Common myeloid progenitor, CD34-positive (primary cell): ENCODE results near the gene CAMKK1.

ENCODE experiments used
- CTCF ChIA-PET: fragments of 350-600 bp; sonication (Branson Sonifier 250); formaldehyde crosslinking; loops from one replicate; lab custom pipeline; 2021; ENCODE audit warnings: antibody characterized with exemption; lab: Charles Lee
- POLR2A ChIA-PET: fragments of 350-600 bp; sonication (Branson Sonifier 250); formaldehyde crosslinking; loops from one replicate; lab custom pipeline; 2021; ENCODE audit warnings: antibody characterized with exemption; lab: Charles Lee
- DNase-seq, 3 donors: peaks; one replicate each; pipeline versions ENCODE4 v3.0.0 to v3.0.0-alpha.2; 2013
- H3K27ac ChIP-seq, 2 experiments: 1 replicate in 1 of 2; 2 replicates in 1 of 2; pipeline ENCODE4 v1.7.0; 2013; ENCODE audit warnings: inconsistent platforms in 2 of 2, low read length in 2 of 2, mild to moderate bottlenecking in 2 of 2, low read depth in 1 of 2, moderate library complexity in 1 of 2; ENCODE audit not compliant: severe bottlenecking in 2 of 2, insufficient read depth in 1 of 2, poor library complexity in 1 of 2
- H3K27me3 ChIP-seq, 5 experiments: replicated peaks in 2 of 5; 1 replicate in 3 of 5; 2 replicates in 2 of 5; pipeline versions ENCODE4 v1.6.1 to v1.7.0; 2013; ENCODE audit warnings: low read length in 4 of 5, mild to moderate bottlenecking in 2 of 5, moderate library complexity in 2 of 5, inconsistent platforms in 1 of 5; ENCODE audit not compliant: insufficient read depth in 5 of 5, control insufficient read depth in 4 of 5
- H3K36me3 ChIP-seq, 4 experiments: 1 replicate in 2 of 4; 2 replicates in 2 of 4; pipeline versions ENCODE4 v1.6.1 to v1.7.0; 2013; ENCODE audit warnings: low read length in 3 of 4, control low read depth in 1 of 4, mild to moderate bottlenecking in 1 of 4; ENCODE audit not compliant: control insufficient read depth in 4 of 4, insufficient read depth in 4 of 4
- H3K4me1 ChIP-seq, 4 experiments: 1 replicate in 3 of 4; 2 replicates in 1 of 4; pipeline versions ENCODE4 v1.6.1 to v1.7.1; 2013; ENCODE audit warnings: low read length in 3 of 4, mild to moderate bottlenecking in 3 of 4, control low read depth in 1 of 4, inconsistent platforms in 1 of 4, moderate library complexity in 1 of 4; ENCODE audit not compliant: control insufficient read depth in 4 of 4, insufficient read depth in 4 of 4; ENCODE audit errors: control extremely low read depth in 1 of 4
- H3K4me3 ChIP-seq, 7 experiments: 1 replicate in 4 of 7; 2 replicates in 3 of 7; pipeline versions ENCODE4 v1.5.1 to v1.7.0; 2013; ENCODE audit warnings: mild to moderate bottlenecking in 7 of 7, low read length in 6 of 7, moderate library complexity in 6 of 7, inconsistent platforms in 2 of 7, low read depth in 2 of 7, control low read depth in 1 of 7; ENCODE audit not compliant: insufficient read depth in 4 of 7, control insufficient read depth in 1 of 7; ENCODE audit errors: extremely low read depth in 1 of 7
- H3K9me3 ChIP-seq, 5 experiments: 1 replicate in 4 of 5; 2 replicates in 1 of 5; pipeline versions ENCODE4 v1.6.1 to v1.7.1; 2013; ENCODE audit warnings: low read length in 4 of 5, mild to moderate bottlenecking in 2 of 5, inconsistent platforms in 1 of 5, low read depth in 1 of 5, moderate library complexity in 1 of 5; ENCODE audit not compliant: control insufficient read depth in 4 of 5, insufficient read depth in 2 of 5; ENCODE audit errors: control extremely low read depth in 1 of 5
- WGBS: methylation state at CpG from one replicate; pipeline ENCODE4 v1.1.5; 2013; ENCODE audit not compliant: insufficient coverage; 5-methylcytosine and 5-hydroxymethylcytosine counted together

The CAMKK1 gene

DNA sequence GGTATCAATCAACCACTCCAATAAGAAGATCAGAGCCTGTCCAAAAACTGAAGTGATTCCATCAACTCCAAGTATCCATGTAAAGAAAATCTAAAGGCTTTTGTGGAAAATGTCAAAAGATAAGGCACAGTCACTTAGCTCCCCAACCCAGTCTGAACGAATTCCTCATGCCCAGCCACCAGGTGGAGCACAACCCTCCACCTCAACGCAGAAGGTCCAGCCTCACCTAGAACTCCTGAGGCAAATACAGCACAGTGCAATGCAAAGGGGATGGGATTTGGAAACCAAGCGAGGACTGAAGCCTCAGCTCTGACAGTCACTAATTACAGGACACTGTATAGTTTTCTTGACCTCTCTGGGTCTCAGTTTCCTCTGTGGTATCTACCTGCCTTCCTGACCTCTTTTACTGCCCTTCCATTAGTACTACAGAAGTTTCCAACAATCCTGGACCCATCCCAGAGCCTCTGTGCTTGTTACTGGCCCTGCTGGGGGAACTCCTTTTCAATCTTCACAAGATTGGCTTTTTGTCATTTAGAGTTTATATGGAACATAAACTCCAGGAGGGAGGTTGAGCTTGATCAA, 48.8 kb downstream of the CAMKK1 start:
- H3K27me3 ChIP-seq, result no peaks in the 10 kb centered on the region
- no peaks in the 10 kb centered on the region for H3K9me3 ChIP-seq

DNA sequence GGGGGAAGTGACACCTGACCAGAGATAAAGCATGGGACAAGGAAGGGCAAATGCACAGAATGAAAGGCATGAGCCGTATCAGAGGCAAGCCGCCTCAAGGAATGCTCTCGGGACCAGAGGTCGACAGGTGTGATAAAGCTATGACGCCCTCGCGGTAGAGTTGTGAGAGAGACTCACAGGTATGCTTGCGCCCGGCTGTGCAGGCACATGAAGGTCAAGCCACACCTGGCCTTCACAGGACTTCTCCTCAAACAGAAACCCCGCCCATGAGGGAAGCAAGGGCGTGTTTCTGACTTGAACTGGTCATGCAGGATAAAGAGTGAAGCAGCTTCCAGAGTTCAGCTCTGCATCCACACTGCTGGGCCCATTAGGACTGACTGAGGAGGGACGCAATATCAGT, 54.6 kb downstream of the CAMKK1 start:
- H3K4me1 ChIP-seq, result no peaks in the 10 kb centered on the region
- H3K9me3 ChIP-seq, result no peaks in the 10 kb centered on the region
- H3K36me3 ChIP-seq, result peaks cover 19 to 70% (median 54%) of the 10 kb centered on the region in 4 experiments
- H3K27ac ChIP-seq, result peak overlapping the region in 1 of 2 experiments; percentile 11
- no peaks in the 10 kb centered on the region for H3K27me3 ChIP-seq
- no peak overlapping the region for H3K4me3 ChIP-seq
- ChIA-PET CTCF (interaction anchor here (1.4 to 4.2 kb wide), 6 partner anchors 8 to 103 kb away, joined by 3 to 23 read pairs (median 6); partner anchors contain the start of gene NCBP3), POLR2A (interaction anchor here (0.6 kb wide), 1 partner anchor 17 kb away, joined by 14 read pairs; no protein-coding TSS in a partner anchor)
- 100% methylated on average over 11 of the region's 12 CpGs for WGBS
- DNase-seq, result no peak

More for the DNA sequence above, 48.8 kb downstream of the CAMKK1 start:
- H3K27ac ChIP-seq, result no peak overlapping the region
- ChIA-PET CTCF (interaction anchor here (0.7 to 4.4 kb wide), 16 partner anchors 11 to 233 kb away, joined by 3 to 37 read pairs (median 4); no protein-coding TSS in a partner anchor), POLR2A (no interaction called here)
- WGBS, result 35% methylated on average over 2 of the region's 3 CpGs
- DNase-seq, result peak; percentile 68 to 78 (median 72)
- no peak overlapping the region for H3K4me3 ChIP-seq
- peaks cover 5 to 33% (median 29%) of the 10 kb centered on the region in 4 experiments for H3K36me3 ChIP-seq
- peaks cover 3 to 22% (median 19%) of the 10 kb centered on the region in 4 experiments for H3K4me1 ChIP-seq

DNA sequence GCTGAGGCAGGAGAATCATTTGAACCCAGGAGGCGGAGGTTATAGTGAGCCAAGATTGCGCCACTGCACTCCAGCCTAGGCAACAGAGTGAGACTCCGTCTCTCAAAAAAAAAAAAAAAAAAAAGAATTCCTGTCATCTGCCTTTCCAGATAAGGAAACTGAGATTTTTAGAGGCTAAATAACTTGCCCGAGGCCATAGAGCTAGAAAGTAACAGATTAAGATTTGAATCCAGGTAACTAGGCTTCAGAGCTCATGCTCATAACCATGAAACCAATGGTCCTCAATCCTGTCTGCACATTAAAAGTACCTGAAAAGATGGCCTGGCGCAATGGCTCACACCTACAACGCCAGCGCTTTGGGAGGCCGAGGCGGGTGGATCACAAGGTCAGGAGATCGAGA, 56.3 kb downstream of the CAMKK1 start:
- no peak overlapping the region for H3K4me3 ChIP-seq
- ChIA-PET CTCF (interaction anchor here (1.5 to 3.0 kb wide), 2 partner anchors 9 to 99 kb away, joined by 5 to 9 read pairs; partner anchors contain the start of gene NCBP3), POLR2A (no interaction called here)
- H3K27ac ChIP-seq, result no peak overlapping the region
- H3K4me1 ChIP-seq, result no peaks in the 10 kb centered on the region
- peaks cover 21 to 58% (median 45%) of the 10 kb centered on the region in 4 experiments for H3K36me3 ChIP-seq
- 100% methylated on average over 1 of the region's 10 CpGs for WGBS
- H3K27me3 ChIP-seq, result no peaks in the 10 kb centered on the region
- H3K9me3 ChIP-seq, result no peaks in the 10 kb centered on the region
- no peak for DNase-seq

DNA sequence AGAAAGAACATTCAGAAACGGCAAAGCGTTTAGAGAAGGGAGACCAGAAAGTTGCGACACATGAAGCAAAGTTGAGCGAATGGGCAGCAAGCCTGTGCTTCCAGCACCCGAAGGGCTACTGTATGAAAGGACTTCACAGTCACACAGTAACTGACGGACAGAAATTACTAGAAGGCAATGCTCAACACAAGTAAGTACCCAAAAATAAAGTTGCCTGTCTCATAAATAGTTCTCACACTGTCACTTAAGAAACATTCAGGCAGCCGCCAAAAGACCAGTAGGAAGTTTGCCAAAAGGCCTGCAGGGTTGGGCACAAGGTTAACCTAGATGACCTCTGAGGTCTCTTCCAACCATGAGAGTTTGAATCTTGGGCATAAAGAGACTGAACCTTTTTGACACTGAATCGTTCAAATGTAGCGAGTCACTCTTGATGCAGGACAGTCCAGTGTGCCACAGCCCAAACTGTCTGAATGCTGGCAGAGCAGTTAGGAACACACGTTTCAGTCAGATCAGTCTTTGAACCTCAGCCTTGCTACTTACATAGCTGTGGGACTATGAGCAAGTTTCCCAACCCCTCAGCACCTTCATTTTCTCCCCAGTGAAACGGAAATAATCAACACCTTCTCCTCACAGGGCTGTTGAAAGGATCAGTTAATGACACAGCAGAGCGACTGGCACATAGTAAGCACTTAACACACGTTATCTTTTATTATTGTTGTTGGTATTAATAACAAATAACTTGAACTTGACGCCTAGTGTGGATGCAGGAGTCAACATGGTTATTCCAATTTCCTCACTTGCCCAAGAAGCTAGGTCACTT, 57.2 kb downstream of the CAMKK1 start:
- WGBS, result 90% methylated on average over 11 of the region's 14 CpGs
- Histone ChIP-seq H3K9me3 (no peaks in the 10 kb centered on the region), H3K36me3 (peaks cover 21 to 52% (median 41%) of the 10 kb centered on the region in 4 experiments), H3K4me1 (no peaks in the 10 kb centered on the region), H3K27me3 (no peaks in the 10 kb centered on the region), H3K4me3 (no peak overlapping the region), H3K27ac (no peak overlapping the region)
- no peak for DNase-seq
- CTCF ChIA-PET, result interaction anchor here (1.5 to 3.0 kb wide), 2 partner anchors 10 to 98 kb away, joined by 5 to 9 read pairs; partner anchors contain the start of gene NCBP3
- POLR2A ChIA-PET, result no interaction called here

DNA sequence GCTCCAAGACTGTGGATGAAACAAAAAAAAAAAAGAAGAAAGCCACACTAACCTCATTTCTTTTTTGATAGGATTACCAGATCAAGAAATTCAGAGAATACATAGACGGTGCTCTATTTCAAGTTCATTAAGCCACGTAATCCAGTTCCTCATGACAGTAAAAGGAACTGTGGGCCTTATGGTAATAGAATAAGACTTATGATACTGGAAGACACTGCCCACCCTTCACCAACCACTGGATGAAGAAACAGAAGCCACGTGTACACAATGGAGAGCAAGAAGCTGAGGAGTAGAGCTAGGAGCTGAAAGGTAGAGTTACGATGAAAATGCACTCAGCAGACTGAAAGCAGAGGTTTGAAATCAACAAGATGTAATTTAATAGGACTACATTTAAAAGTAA, 58.0 kb downstream of the CAMKK1 start:
- POLR2A ChIA-PET, result no interaction called here
- CTCF ChIA-PET, result no interaction called here
- Histone ChIP-seq H3K4me3 (no peak overlapping the region), H3K9me3 (no peaks in the 10 kb centered on the region), H3K36me3 (peaks cover 17 to 47% (median 34%) of the 10 kb centered on the region in 4 experiments), H3K27ac (no peak overlapping the region), H3K4me1 (no peaks in the 10 kb centered on the region), H3K27me3 (no peaks in the 10 kb centered on the region)
- no peak for DNase-seq
- 100% methylated on average over 1 of the region's 4 CpGs for WGBS

DNA sequence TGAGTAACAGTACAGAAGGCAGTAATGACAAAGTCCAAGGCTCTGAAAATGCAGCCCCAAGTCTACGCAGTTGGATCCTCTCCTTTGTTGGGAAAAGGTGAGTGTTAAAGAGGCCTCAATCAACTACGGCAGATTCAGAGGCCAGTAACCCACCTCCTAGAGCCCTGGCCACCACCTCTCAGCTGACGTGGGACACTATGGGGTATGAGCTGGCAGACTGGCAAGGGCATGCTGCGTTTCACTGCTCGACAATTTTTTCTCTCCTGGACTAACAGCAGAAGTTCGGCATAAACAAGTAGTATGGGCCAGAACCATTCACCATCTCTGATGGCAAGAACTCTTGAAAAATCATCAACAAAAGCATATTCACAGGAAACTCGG, 64.0 kb downstream of the CAMKK1 start:
- WGBS, result 100% methylated on average over 3 of the region's 7 CpGs
- no peak overlapping the region for H3K4me3 ChIP-seq
- POLR2A ChIA-PET, result no interaction called here
- H3K27me3 ChIP-seq, result no peaks in the 10 kb centered on the region
- peaks cover 21 to 56% (median 39%) of the 10 kb centered on the region in 4 experiments for H3K36me3 ChIP-seq
- no peak overlapping the region for H3K27ac ChIP-seq
- no peaks in the 10 kb centered on the region for H3K9me3 ChIP-seq
- DNase-seq, result no peak
- CTCF ChIA-PET, result interaction anchor here (1.0 to 7.8 kb wide), 10 partner anchors 9 to 103 kb away, joined by 3 to 267 read pairs (median 14); partner anchors contain the start of gene ITGAE
- no peaks in the 10 kb centered on the region for H3K4me1 ChIP-seq
